ENCODE measurements around the gene MIR17HG. TPM values are rescaled to one million over a fixed set of nuclear protein-coding genes. Genes with fewer than 3 reads are reported as not detected.

The MIR17HG gene
- total RNA-seq, 4 donors from 2014 or later = 0.51 to 1.3 TPM; not detected in 2

GRCh38 chr13:91368101-91368500 lies 20.6 kb downstream of the MIR17HG start:
- ATAC-seq (no peak), DNase-seq (no peak)
- in situ Hi-C loops (cut with MboI; ENCODE audit: low sequenced_read_pairs in 4 of 4) (no loop called here), intact Hi-C loops (cut with DNase I; ENCODE audit: low total_unique reads) (no loop called here)
- Histone ChIP-seq H3K36me3 (no peaks in the 10 kb centered on the region), H3K27me3 (no peaks in the 10 kb centered on the region), H3K4me1 (no peaks in the 10 kb centered on the region), H3K27ac (no peak overlapping the region), H3K9me3 (no peaks in the 10 kb centered on the region), H3K4me3 (no peak overlapping the region)
- TF ChIP-seq CTCF (IDR thresholded peaks at IDR 0.05 in 4 of 5, conservative IDR thresholded peaks at IDR 0.05 in 1 of 5) (no peak), POLR2A (IDR thresholded peaks at IDR 0.05) (no peak)

GRCh38 chr13:91368676-91369440 lies 21.4 kb downstream of the MIR17HG start:
- Histone ChIP-seq H3K36me3 (no peaks in the 10 kb centered on the region), H3K4me3 (no peak overlapping the region), H3K27ac (no peak overlapping the region), H3K4me1 (no peaks in the 10 kb centered on the region), H3K27me3 (no peaks in the 10 kb centered on the region), H3K9me3 (no peaks in the 10 kb centered on the region)
- DNase-seq (no peak), ATAC-seq (no peak)
- in situ Hi-C loops (cut with MboI; ENCODE audit: low sequenced_read_pairs in 4 of 4) = no loop called here
- no peak for TF ChIP-seq POLR2A (IDR thresholded peaks at IDR 0.05)
- TF ChIP-seq CTCF (IDR thresholded peaks at IDR 0.05 in 4 of 5, conservative IDR thresholded peaks at IDR 0.05 in 1 of 5) = no peak
- intact Hi-C loops (cut with DNase I; ENCODE audit: low total_unique reads) = no loop called here

GRCh38 chr13:91369441-91369831 lies 21.9 kb downstream of the MIR17HG start:
- H3K4me1 ChIP-seq = no peaks in the 10 kb centered on the region
- in situ Hi-C loops (cut with MboI; ENCODE audit: low sequenced_read_pairs in 4 of 4) = no loop called here
- no peak overlapping the region for H3K27ac ChIP-seq
- no peak for ATAC-seq
- no peak for DNase-seq
- H3K4me3 ChIP-seq = no peak overlapping the region
- no peaks in the 10 kb centered on the region for H3K27me3 ChIP-seq
- no peaks in the 10 kb centered on the region for H3K9me3 ChIP-seq
- no peaks in the 10 kb centered on the region for H3K36me3 ChIP-seq
- TF ChIP-seq CTCF (IDR thresholded peaks at IDR 0.05 in 4 of 5, conservative IDR thresholded peaks at IDR 0.05 in 1 of 5) (no peak), POLR2A (IDR thresholded peaks at IDR 0.05) (no peak)
- intact Hi-C loops (cut with DNase I; ENCODE audit: low total_unique reads) = no loop called here

- in situ Hi-C loops (cut with MboI; ENCODE audit: low sequenced_read_pairs in 4 of 4) = no loop called here
- Histone ChIP-seq H3K27me3 (no peaks in the 10 kb centered on the region), H3K9me3 (no peaks in the 10 kb centered on the region), H3K27ac (no peak overlapping the region), H3K36me3 (no peaks in the 10 kb centered on the region), H3K4me1 (no peaks in the 10 kb centered on the region), H3K4me3 (no peak overlapping the region)
- intact Hi-C loops (cut with DNase I; ENCODE audit: low total_unique reads) = no loop called here
- TF ChIP-seq POLR2A (IDR thresholded peaks at IDR 0.05) (no peak), CTCF (IDR thresholded peaks at IDR 0.05 in 4 of 5, conservative IDR thresholded peaks at IDR 0.05 in 1 of 5) (no peak)
- ATAC-seq (no peak), DNase-seq (no peak)
Measured at GRCh38 chr13:91370501-91370900, 23.0 kb downstream of the MIR17HG start.

- intact Hi-C loops (cut with DNase I; ENCODE audit: low total_unique reads) (no loop called here), in situ Hi-C loops (cut with MboI; ENCODE audit: low sequenced_read_pairs in 4 of 4) (no loop called here)
- H3K36me3 ChIP-seq = no peaks in the 10 kb centered on the region
- TF ChIP-seq POLR2A (IDR thresholded peaks at IDR 0.05) (no peak), CTCF (IDR thresholded peaks at IDR 0.05 in 4 of 5, conservative IDR thresholded peaks at IDR 0.05 in 1 of 5) (no peak)
- no peaks in the 10 kb centered on the region for H3K4me1 ChIP-seq
- DNase-seq (no peak), ATAC-seq (no peak)
- no peaks in the 10 kb centered on the region for H3K27me3 ChIP-seq
- H3K9me3 ChIP-seq = no peaks in the 10 kb centered on the region
- no peak overlapping the region for H3K27ac ChIP-seq
- H3K4me3 ChIP-seq = no peak overlapping the region
Measured at GRCh38 chr13:91372911-91373310, 25.4 kb downstream of the MIR17HG start.
